K562 (cell line): ENCODE results near the gene OR56A4. TPM values are rescaled to one million over a fixed set of nuclear protein-coding genes. Genes with fewer than 3 reads are reported as not detected.

ENCODE experiments used
- ATAC-seq: fragments of 200-7000 bp; cut with Tn5 transposase; 3 replicates; pipeline ENCODE4 v1.9.1; 2020; ENCODE audit warnings: moderate library complexity
- BruUV-seq: library from RNA; stranded (reverse); fragments of 400-500 nt; replicated peaks from 2 replicates; lab custom pipeline; 2021; lab: Mats Ljungman, UMichigan
- CTCF ChIA-PET: fragments of 300-600 bp; formaldehyde crosslinking; extraction: SDS; loops from one replicate; lab custom pipeline; 2021; ENCODE audit warnings: low intra/inter-chr PET ratio; lab: Yijun Ruan, JAX
- POLR2A ChIA-PET: fragments of 300-600, 350-650 bp; sonication (Branson Sonifier 250); formaldehyde crosslinking; extraction: SDS; loops from one replicate; lab custom pipeline; 2021; ENCODE audit warnings: antibody characterized with exemption, inconsistent platforms; lab: Yijun Ruan, JAX
- DNase-seq, 4 experiments: peaks; one replicate each; pipeline versions ENCODE4 v3.0.0 to v3.0.0-alpha.2; 2011 to 2018; ENCODE audit warnings: low spot score in 3 of 4, mixed read lengths in 3 of 4; ENCODE audit errors: extremely low read depth in 1 of 4
- FAIRE-seq: peaks from 2 replicates; lab custom pipeline; 2011; peaks lifted over from hg19 to GRCh38; lab: Jason Lieb, UNC
- H2AFZ ChIP-seq: 2 replicates; pipeline ENCODE4 v1.6.0; 2011; ENCODE audit warnings: low read depth, low read length, control low read depth, inconsistent platforms
- H3K27ac ChIP-seq: fragments of 200-600 bp; 3 replicates; pipeline ENCODE4 v1.8.0; 2011; ENCODE audit warnings: low read depth, mild to moderate bottlenecking, control low read depth, inconsistent platforms, low read length, moderate library complexity, mixed read lengths; ENCODE audit errors: extremely low read depth
- H3K27me3 ChIP-seq, 2 experiments: fragments of 300-600 bp in 1 of 2; 2 replicates in 1 of 2; 3 replicates in 1 of 2; pipeline versions ENCODE4 v1.6.0 to v1.8.0; 2011; ENCODE audit warnings: inconsistent platforms in 2 of 2, low read length in 2 of 2, mild to moderate bottlenecking in 1 of 2, mixed read lengths in 1 of 2, moderate library complexity in 1 of 2; ENCODE audit not compliant: control insufficient read depth in 2 of 2, insufficient read depth in 2 of 2
- H3K36me3 ChIP-seq: fragments of 300-600 bp; 3 replicates; pipeline ENCODE4 v1.8.0; 2011; ENCODE audit warnings: mild to moderate bottlenecking, low read length, inconsistent platforms; ENCODE audit not compliant: control insufficient read depth, insufficient read depth
- H3K4me1 ChIP-seq, 2 experiments: fragments of 200-600 bp in 1 of 2; replicated peaks in 1 of 2; 2 replicates in 1 of 2; 3 replicates in 1 of 2; pipeline versions ENCODE4 v1.5.1 to v1.8.0; 2011; ENCODE audit warnings: inconsistent platforms in 2 of 2, low read length in 2 of 2, mild to moderate bottlenecking in 1 of 2, mixed read lengths in 1 of 2, moderate library complexity in 1 of 2; ENCODE audit not compliant: control insufficient read depth in 2 of 2, insufficient read depth in 2 of 2
- H3K4me2 ChIP-seq: 2 replicates; pipeline ENCODE4 v1.6.1; 2011; ENCODE audit warnings: low read length, control low read depth, inconsistent platforms, mixed read lengths; ENCODE audit not compliant: insufficient read depth
- H3K4me3 ChIP-seq: fragments of 200-600 bp; sonication (generic), shearing (Covaris generic); 2 replicates; pipeline ENCODE4 v1.5.1; 2016; ENCODE audit warnings: control low read depth, inconsistent platforms
- H3K79me2 ChIP-seq: fragments of 200-600 bp; 3 replicates; pipeline ENCODE4 v1.8.0; 2011; ENCODE audit warnings: low read length, inconsistent platforms; ENCODE audit not compliant: control insufficient read depth, insufficient read depth
- H3K9ac ChIP-seq, 2 experiments: 2 replicates each; pipeline versions ENCODE4 v1.6.0 to v1.6.1; 2011; ENCODE audit warnings: low read depth in 2 of 2, low read length in 2 of 2, control low read depth in 1 of 2, inconsistent platforms in 1 of 2, mild to moderate bottlenecking in 1 of 2, mixed read lengths in 1 of 2; ENCODE audit not compliant: insufficient read depth in 1 of 2
- H3K9me1 ChIP-seq: one replicate; pipeline ENCODE4 v1.6.0; 2011; ENCODE audit warnings: inconsistent platforms, mild to moderate bottlenecking, low read length, moderate library complexity; ENCODE audit not compliant: control insufficient read depth, insufficient read depth
- H3K9me3 ChIP-seq: replicated peaks from 2 replicates; pipeline ENCODE4 v1.5.1; 2011; ENCODE audit warnings: low read depth, low read length, inconsistent platforms; ENCODE audit not compliant: control insufficient read depth, insufficient read depth
- H4K20me1 ChIP-seq: replicated peaks from 2 replicates; pipeline ENCODE4 v1.6.1; 2011; ENCODE audit warnings: low read length, inconsistent platforms, mixed read lengths; ENCODE audit not compliant: control insufficient read depth, insufficient read depth
- CBFA2T3 ChIP-seq: fragments of 450-650 bp; IDR thresholded peaks from 2 replicates; pipeline ENCODE4 v1.6.1; 2017
- KAT7 ChIP-seq: sonication (generic); formaldehyde crosslinking; IDR thresholded peaks from 2 replicates; pipeline ENCODE4 v1.8.0; 2022; ENCODE audit warnings: missing genetic modification reagents, mild to moderate bottlenecking, borderline replicate concordance
- LEF1 ChIP-seq: fragments of 450-650 bp; IDR thresholded peaks from 2 replicates; pipeline ENCODE4 v1.6.1; 2016; ENCODE audit warnings: mild to moderate bottlenecking
- PRMT5 ChIP-seq: sonication (generic); formaldehyde crosslinking; IDR thresholded peaks from 2 replicates; pipeline ENCODE4 v1.5.0; 2020; ENCODE audit warnings: missing genetic modification reagents
- SNRNP70 ChIP-seq: fragments of 200-400 bp; formaldehyde crosslinking; optimal IDR thresholded peaks from 2 replicates; pipeline ENCODE3; 2017; ENCODE audit warnings: low read depth, low read length
- SRSF7 ChIP-seq: fragments of 200-400 bp; formaldehyde crosslinking; optimal IDR thresholded peaks from 2 replicates; pipeline ENCODE3; 2017; ENCODE audit warnings: mild to moderate bottlenecking, low read depth, low read length
- ZBTB17 ChIP-seq: fragments of 450-650 bp; formaldehyde crosslinking; IDR thresholded peaks from 2 replicates; pipeline ENCODE4 v1.4.0; 2020; ENCODE audit warnings: mild to moderate bottlenecking
- ZNF134 ChIP-seq: fragments of 250-450 bp; sonication (Bioruptor Pico); conservative IDR thresholded peaks from 2 replicates; pipeline ENCODE4 v1.4.0; 2020
- ZNF431 ChIP-seq: sonication (generic); formaldehyde crosslinking; IDR thresholded peaks from 2 replicates; pipeline ENCODE4 v1.8.0; 2022; ENCODE audit warnings: mild to moderate bottlenecking, missing genetic modification reagents
- ZNF655 ChIP-seq: fragments of 250-450 bp; sonication (Bioruptor Pico); IDR thresholded peaks from 2 replicates; pipeline ENCODE4 v1.5.0; 2021
- WGBS: fragments of 100-300 bp; shearing (Covaris generic); methylation state at CpG from one replicate; pipeline ENCODE4 v1.1.6; 2016; ENCODE audit warnings: low coverage, mixed read lengths; ENCODE audit not compliant: insufficient coverage; ENCODE audit errors: missing lambda C conversion rate; 5-methylcytosine and 5-hydroxymethylcytosine counted together
- in situ Hi-C: fragments of 300-500 bp; cut with MboI; formaldehyde crosslinking; loops from 4 replicates; pipeline ENCODE4 v1.15.0; 2018; ENCODE audit warnings: inconsistent platforms, mixed read lengths
- intact Hi-C: fragments of 100-400 bp; cut with micrococcal nuclease; formaldehyde crosslinking; loops from 2 replicates; pipeline ENCODE4 v1.14.2; 2022
- polyA plus RNA-seq, 8 experiments: library from polyadenylated mRNA; depleted of rRNA in 4 of 8; stranded (reverse) in 5 of 8; unstranded in 3 of 8; fragments of >200 nt; fragmentation: Nextera tagmentation in 2 of 8; fragmentation: Illumina TruSeq in 1 of 8; extraction: Ambion mirVana in 2 of 8; extraction: Trizol in 1 of 8; gene quantifications; 2 replicates each; pipeline versions ENCODE4 v1.2.1 to v1.2.3, GENCODE V29; 2011 to 2014; ENCODE audit warnings: inconsistent platforms in 1 of 8, missing spikeins in 1 of 8
- small RNA-seq: library from RNA; depleted of rRNA; stranded (forward); fragments of <200 nt; gene quantifications from one replicate; pipeline ENCODE3, GENCODE V24; 2014
- total RNA-seq, 7 experiments: library from RNA; depleted of rRNA in 6 of 7; stranded (reverse); fragments of >200 nt in 6 of 7; fragmentation: Illumina TruSeq in 2 of 7; extraction: Trizol in 2 of 7; gene quantifications; 2 replicates each; pipeline versions ENCODE4 v1.2.1 to v1.2.3, GENCODE V29; 2011 to 2021; ENCODE audit warnings: low replicate concordance in 1 of 7
- TF ChIP-seq, protein P1 (sequence below): fragments of 250-450 bp; sonication (Bioruptor Pico); IDR thresholded peaks from 2 replicates; pipeline ENCODE4 v1.8.0; 2022; ENCODE audit warnings: moderate library complexity, mild to moderate bottlenecking, inconsistent platforms

OR56A4 gene
- total and polyA plus RNA-seq, 9 of the 15 experiments (the other 6 are each of a cell fraction or from before 2014, with no cell fraction given) = not detected

- Histone ChIP-seq H3K36me3 (no peaks in the 10 kb centered on the region), H3K9me3 (no peaks in the 10 kb centered on the region), H3K27me3 (no peaks in the 10 kb centered on the region), H3K27ac (no peak overlapping the region), H3K79me2 (no peaks in the 10 kb centered on the region), H4K20me1 (no peaks in the 10 kb centered on the region), H3K9me1 (no peaks in the 10 kb centered on the region), H3K4me2 (no peak overlapping the region), H2AFZ (no peak overlapping the region), H3K9ac (no peak overlapping the region), H3K4me1 (no peaks in the 10 kb centered on the region), H3K4me3 (no peak overlapping the region)
- intact Hi-C loops (no loop called here), in situ Hi-C loops (no loop called here)
- FAIRE-seq = no peak
- ChIA-PET POLR2A (interaction anchor here (0.6 kb wide), 1 partner anchor 39 kb away, joined by 3 read pairs; no protein-coding TSS in a partner anchor), CTCF (no interaction called here)
- TF ChIP-seq ZNF431 (no peak), ZBTB17 (CRISPR knock-in tag) (no peak), SRSF7 (no peak), ZNF134 (no peak), CBFA2T3 (no peak), PRMT5 (CRISPR knock-in tag) (no peak), ZNF655 (CRISPR knock-in tag) (no peak), SNRNP70 (no peak), LEF1 (no peak), KAT7 (CRISPR knock-in tag) (no peak)
- TF ChIP-seq, protein P1, sequence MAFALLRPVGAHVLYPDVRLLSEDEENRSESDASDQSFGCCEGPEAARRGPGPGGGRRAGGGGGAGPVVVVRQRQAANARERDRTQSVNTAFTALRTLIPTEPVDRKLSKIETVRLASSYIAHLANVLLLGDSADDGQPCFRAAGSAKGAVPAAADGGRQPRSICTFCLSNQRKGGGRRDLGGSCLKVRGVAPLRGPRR = no peak
- no peak for ATAC-seq
- BruUV-seq = no TSS peak
- DNase-seq = no peak
- WGBS = 3% methylated on average over 3 of the region's 3 CpGs
These were observed 51.2 kb downstream of the OR56A4 start for GRCh38 chr11:5955586-5955985.

Small RNAs within 50 kb of the gene (small RNA-seq; reads per million reads assigned to genes)
- 0.33 reads per million for gene RNA5SP329

Other genes with a start within 250 kb of the OR56A4 start
Only the 7 nearest of the 17 such genes appear.
- gene OR52E4, start 126.3 kb downstream of the OR56A4 start, total RNA-seq (2014; rRNA removed) = not detected in 2 replicates
- gene OR52E4, start 126.3 kb downstream of the OR56A4 start, total RNA-seq (2014; rRNA removed; fragmentation: Illumina TruSeq; extraction: Trizol) = not detected in 2 replicates
- gene OR52E4, start 126.3 kb downstream of the OR56A4 start, total RNA-seq (2015; rRNA removed; fragmentation: Illumina TruSeq; extraction: Trizol) = not detected in 2 replicates
- gene OR52E4, start 126.3 kb downstream of the OR56A4 start, total RNA-seq (2021) = not detected in 2 replicates
- not detected in 2 replicates for gene OR52E4, start 126.3 kb downstream of the OR56A4 start, polyA plus RNA-seq (2011; rRNA removed)
- gene OR52E4, start 126.3 kb downstream of the OR56A4 start, polyA plus RNA-seq (2014; fragmentation: Illumina TruSeq; extraction: Trizol) = not detected in 2 replicates
- not detected for gene OR52E4, start 126.3 kb downstream of the OR56A4 start, polyA plus RNA-seq (2014; fragmentation: Nextera tagmentation; extraction: Ambion mirVana)
- not detected in 2 replicates for gene OR52E4, start 126.3 kb downstream of the OR56A4 start, polyA plus RNA-seq (2014; rRNA removed)
- not detected in 2 replicates for gene OR52E5, start 113.7 kb downstream of the OR56A4 start, total RNA-seq (2014; rRNA removed)
- not detected in 2 replicates for gene OR52E5, start 113.7 kb downstream of the OR56A4 start, total RNA-seq (2014; rRNA removed; fragmentation: Illumina TruSeq; extraction: Trizol)
- gene OR52E5, start 113.7 kb downstream of the OR56A4 start, total RNA-seq (2015; rRNA removed; fragmentation: Illumina TruSeq; extraction: Trizol) = not detected in 2 replicates
- gene OR52E5, start 113.7 kb downstream of the OR56A4 start, total RNA-seq (2021) = not detected in 2 replicates
- not detected in 2 replicates for gene OR52E5, start 113.7 kb downstream of the OR56A4 start, polyA plus RNA-seq (2011; rRNA removed)
- not detected in 2 replicates for gene OR52E5, start 113.7 kb downstream of the OR56A4 start, polyA plus RNA-seq (2014; fragmentation: Illumina TruSeq; extraction: Trizol)
- not detected for gene OR52E5, start 113.7 kb downstream of the OR56A4 start, polyA plus RNA-seq (2014; fragmentation: Nextera tagmentation; extraction: Ambion mirVana)
- not detected in 2 replicates for gene OR52E5, start 113.7 kb downstream of the OR56A4 start, polyA plus RNA-seq (2014; rRNA removed)
- not detected in 2 replicates for gene OR56A3, start 64.7 kb downstream of the OR56A4 start, total RNA-seq (2014; rRNA removed)
- not detected in 2 replicates for gene OR56A3, start 64.7 kb downstream of the OR56A4 start, total RNA-seq (2014; rRNA removed; fragmentation: Illumina TruSeq; extraction: Trizol)
- not detected in 2 replicates for gene OR56A3, start 64.7 kb downstream of the OR56A4 start, total RNA-seq (2015; rRNA removed; fragmentation: Illumina TruSeq; extraction: Trizol)
- gene OR56A3, start 64.7 kb downstream of the OR56A4 start, total RNA-seq (2021) = not detected in 2 replicates
- not detected in 2 replicates for gene OR56A3, start 64.7 kb downstream of the OR56A4 start, polyA plus RNA-seq (2011; rRNA removed)
- not detected in 2 replicates for gene OR56A3, start 64.7 kb downstream of the OR56A4 start, polyA plus RNA-seq (2014; fragmentation: Illumina TruSeq; extraction: Trizol)
- not detected for gene OR56A3, start 64.7 kb downstream of the OR56A4 start, polyA plus RNA-seq (2014; fragmentation: Nextera tagmentation; extraction: Ambion mirVana)
- gene OR56A3, start 64.7 kb downstream of the OR56A4 start, polyA plus RNA-seq (2014; rRNA removed) = not detected in 2 replicates
- not detected in 2 replicates for gene OR56A5, start 38.5 kb downstream of the OR56A4 start, total RNA-seq (2014; rRNA removed)
- gene OR56A5, start 38.5 kb downstream of the OR56A4 start, total RNA-seq (2014; rRNA removed; fragmentation: Illumina TruSeq; extraction: Trizol) = not detected in 2 replicates
- gene OR56A5, start 38.5 kb downstream of the OR56A4 start, total RNA-seq (2015; rRNA removed; fragmentation: Illumina TruSeq; extraction: Trizol) = not detected in 2 replicates
- not detected in 2 replicates for gene OR56A5, start 38.5 kb downstream of the OR56A4 start, total RNA-seq (2021)
- not detected in 2 replicates for gene OR56A5, start 38.5 kb downstream of the OR56A4 start, polyA plus RNA-seq (2011; rRNA removed)
- gene OR56A5, start 38.5 kb downstream of the OR56A4 start, polyA plus RNA-seq (2014; fragmentation: Illumina TruSeq; extraction: Trizol) = not detected in 2 replicates
- not detected for gene OR56A5, start 38.5 kb downstream of the OR56A4 start, polyA plus RNA-seq (2014; fragmentation: Nextera tagmentation; extraction: Ambion mirVana)
- gene OR56A5, start 38.5 kb downstream of the OR56A4 start, polyA plus RNA-seq (2014; rRNA removed) = not detected in 2 replicates
- gene OR52L1, start 20.0 kb downstream of the OR56A4 start, total RNA-seq (2014; rRNA removed) = not detected in 2 replicates
- not detected in 2 replicates for gene OR52L1, start 20.0 kb downstream of the OR56A4 start, total RNA-seq (2014; rRNA removed; fragmentation: Illumina TruSeq; extraction: Trizol)
- gene OR52L1, start 20.0 kb downstream of the OR56A4 start, total RNA-seq (2015; rRNA removed; fragmentation: Illumina TruSeq; extraction: Trizol) = not detected in 2 replicates
- not detected in 2 replicates for gene OR52L1, start 20.0 kb downstream of the OR56A4 start, total RNA-seq (2021)
- gene OR52L1, start 20.0 kb downstream of the OR56A4 start, polyA plus RNA-seq (2011; rRNA removed) = not detected in 2 replicates
- not detected in 2 replicates for gene OR52L1, start 20.0 kb downstream of the OR56A4 start, polyA plus RNA-seq (2014; fragmentation: Illumina TruSeq; extraction: Trizol)
- gene OR52L1, start 20.0 kb downstream of the OR56A4 start, polyA plus RNA-seq (2014; fragmentation: Nextera tagmentation; extraction: Ambion mirVana) = not detected
- gene OR52L1, start 20.0 kb downstream of the OR56A4 start, polyA plus RNA-seq (2014; rRNA removed) = not detected in 2 replicates
- not detected in 2 replicates for gene OR56A1, start 23.8 kb upstream of the OR56A4 start, total RNA-seq (2014; rRNA removed)
- gene OR56A1, start 23.8 kb upstream of the OR56A4 start, total RNA-seq (2014; rRNA removed; fragmentation: Illumina TruSeq; extraction: Trizol) = not detected in 2 replicates
- gene OR56A1, start 23.8 kb upstream of the OR56A4 start, total RNA-seq (2015; rRNA removed; fragmentation: Illumina TruSeq; extraction: Trizol) = not detected in 2 replicates
- not detected in 2 replicates for gene OR56A1, start 23.8 kb upstream of the OR56A4 start, total RNA-seq (2021)
- not detected in 2 replicates for gene OR56A1, start 23.8 kb upstream of the OR56A4 start, polyA plus RNA-seq (2011; rRNA removed)
- not detected in 2 replicates for gene OR56A1, start 23.8 kb upstream of the OR56A4 start, polyA plus RNA-seq (2014; fragmentation: Illumina TruSeq; extraction: Trizol)
- gene OR56A1, start 23.8 kb upstream of the OR56A4 start, polyA plus RNA-seq (2014; fragmentation: Nextera tagmentation; extraction: Ambion mirVana) = not detected
- gene OR56A1, start 23.8 kb upstream of the OR56A4 start, polyA plus RNA-seq (2014; rRNA removed) = not detected in 2 replicates
- not detected in 2 replicates for gene OR56B4, start 100.7 kb upstream of the OR56A4 start, total RNA-seq (2014; rRNA removed)
- gene OR56B4, start 100.7 kb upstream of the OR56A4 start, total RNA-seq (2014; rRNA removed; fragmentation: Illumina TruSeq; extraction: Trizol) = not detected in 2 replicates
- not detected in 2 replicates for gene OR56B4, start 100.7 kb upstream of the OR56A4 start, total RNA-seq (2015; rRNA removed; fragmentation: Illumina TruSeq; extraction: Trizol)
- gene OR56B4, start 100.7 kb upstream of the OR56A4 start, total RNA-seq (2021) = not detected in 2 replicates
- gene OR56B4, start 100.7 kb upstream of the OR56A4 start, polyA plus RNA-seq (2011; rRNA removed) = not detected in 2 replicates
- not detected in 2 replicates for gene OR56B4, start 100.7 kb upstream of the OR56A4 start, polyA plus RNA-seq (2014; fragmentation: Illumina TruSeq; extraction: Trizol)
- gene OR56B4, start 100.7 kb upstream of the OR56A4 start, polyA plus RNA-seq (2014; fragmentation: Nextera tagmentation; extraction: Ambion mirVana) = under 1 TPM in 1 of 2 experiments, not detected in 1; 0.07 TPM
- gene OR56B4, start 100.7 kb upstream of the OR56A4 start, polyA plus RNA-seq (2014; rRNA removed) = not detected in 2 replicates